NCI-H82 (cell line): ENCODE data around the gene RBM15B.
"Not testable (repeated sequence)": the region's sequence is repeated elsewhere in the genome, so short reads cannot be mapped to it uniquely, and the experiment has no call there.

ENCODE experiments used
- DNase-seq: peaks from one replicate; lab custom pipeline; 2025; lab: John Stamatoyannopoulos, UW

RBM15B gene

GRCh38 chr3:51379301-51379700 lies 11.8 kb upstream of the RBM15B start:
- DNase-seq: no peak

GRCh38 chr3:51379746-51380455 lies 11.2 kb upstream of the RBM15B start:
- no peak for DNase-seq

GRCh38 chr3:51380601-51381332 lies 10.3 kb upstream of the RBM15B start:
- DNase-seq: no peak

- DNase-seq: no peak
Observed at GRCh38 chr3:51381333-51381705, 9.8 kb upstream of the RBM15B start.

- DNase-seq: no peak
Observed at GRCh38 chr3:51382076-51382745, 8.9 kb upstream of the RBM15B start.

- DNase-seq: peak; percentile 70
Observed at GRCh38 chr3:51382947-51383578, 8.0 kb upstream of the RBM15B start.

GRCh38 chr3:51384055-51384725 lies 6.9 kb upstream of the RBM15B start:
- DNase-seq: peak; percentile 47

- peak; percentile 97 for DNase-seq
Observed at GRCh38 chr3:51384726-51385473, 6.2 kb upstream of the RBM15B start, which contains the start of gene MANF. Gene MANF, plus strand, starts transcription at chr3:51385291. Its CDS starts 52 bp downstream, at chr3:51385343.

- DNase-seq: no peak
Observed at GRCh38 chr3:51385621-51386091, 5.4 kb upstream of the RBM15B start.

- peak; percentile 14 for DNase-seq
Observed at GRCh38 chr3:51386159-51386851, 4.8 kb upstream of the RBM15B start.

- DNase-seq: no peak
Observed at GRCh38 chr3:51386852-51387229, 4.2 kb upstream of the RBM15B start.

- not testable (repeated sequence) for DNase-seq
Observed at GRCh38 chr3:51387281-51387680, 3.8 kb upstream of the RBM15B start.

GRCh38 chr3:51388286-51389029 lies 2.6 kb upstream of the RBM15B start:
- DNase-seq: peak; percentile 23

- peak; percentile 77 for DNase-seq
Observed at GRCh38 chr3:51389423-51390183, 1.5 kb upstream of the RBM15B start.

- no peak for DNase-seq
Observed at GRCh38 chr3:51390246-51391074, 625 bp upstream of the RBM15B start.

- peak; percentile 38 for DNase-seq
Observed at GRCh38 chr3:51391566-51392354, 675 bp downstream of the RBM15B start.
